ENCODE data around the gene CCND1. TPM values are rescaled to one million over a fixed set of nuclear protein-coding genes. Genes with fewer than 3 reads are reported as not detected.

Gene CCND1
- total RNA-seq, 1 experiment from 2014 or later: 372 TPM

- no CpG with 5 or more reads among the region's 5 CpGs for WGBS (ENCODE audit: extremely low coverage, insufficient read length, low lambda C conversion rate)
- no peak overlapping the region for H3K56ac ChIP-seq (ENCODE audit: insufficient read length, low read depth, low read length)
Measured at GRCh38 chr11:69598147-69598546, 42.8 kb upstream of the CCND1 start.

More at GRCh38 chr11:69598147-69598546, 42.8 kb upstream of the CCND1 start:
- H3K79me2 ChIP-seq (ENCODE audit: insufficient read depth, low read length): no peaks in the 10 kb centered on the region
- no peak overlapping the region for H3K23ac ChIP-seq (ENCODE audit: insufficient read length, low read depth, low read length)
- H3K27me3 ChIP-seq (ENCODE audit: insufficient read depth, low read length): no peaks in the 10 kb centered on the region
- H3K9me3 ChIP-seq (ENCODE audit: control insufficient read depth, low read depth, low read length): no peaks in the 10 kb centered on the region
- H2BK5ac ChIP-seq (ENCODE audit: insufficient read length, low read length): no peak overlapping the region
- peaks cover 17% of the 10 kb centered on the region for H3K27me3 Mint-ChIP-seq (ENCODE audit: low read depth)
- no peak overlapping the region for H2BK120ac ChIP-seq (ENCODE audit: low read depth, low read length, poor library complexity, severe bottlenecking)
- no peak overlapping the region for H3K27ac Mint-ChIP-seq
- peak; percentile 39; the same call in 2 of the 3 replicates for TF ChIP-seq CTCF (conservative IDR thresholded peaks at IDR 0.05)
- no peaks in the 10 kb centered on the region for H3K23me2 ChIP-seq (ENCODE audit: insufficient read length, low read depth, low read length, poor library complexity, severe bottlenecking)
- H2AFZ ChIP-seq (ENCODE audit: low read length): no peak overlapping the region
- H3K4me2 ChIP-seq (ENCODE audit: insufficient read depth, insufficient read length, low read length): no peak overlapping the region
- H2BK12ac ChIP-seq (ENCODE audit: insufficient read length, low read depth, low read length): no peak overlapping the region
- H2BK20ac ChIP-seq (ENCODE audit: low read depth, low read length, poor library complexity, severe bottlenecking): no peak overlapping the region
- H3K4me1 ChIP-seq (ENCODE audit: insufficient read depth, low read length): peaks cover 2% of the 10 kb centered on the region; the same call in 1 of the 2 replicates
- H3K4ac ChIP-seq (ENCODE audit: low read depth, low read length): no peak overlapping the region
- H3K27ac ChIP-seq (ENCODE audit: insufficient read length, low read depth, low read length): no peak overlapping the region
- no peak for DNase-seq
- peaks cover 2 to 16% of the 10 kb centered on the region in 2 experiments; a peak in 3 of 5 replicates for H3K9me3 Mint-ChIP-seq
- no peak overlapping the region for H3K18ac ChIP-seq (ENCODE audit: insufficient read length, low read depth, low read length)
- H4K20me1 ChIP-seq (ENCODE audit: control insufficient read depth, insufficient read depth, insufficient read length): no peaks in the 10 kb centered on the region
- H3T11ph ChIP-seq (ENCODE audit: low read length): no peak overlapping the region
- no peak overlapping the region for H2AK5ac ChIP-seq (ENCODE audit: insufficient read length, low read length)
- no peak overlapping the region for H3K9ac ChIP-seq (ENCODE audit: extremely low read depth, insufficient read length, low read length)
- no peak overlapping the region for H4K8ac ChIP-seq (replicated peaks; ENCODE audit: insufficient read length, low read depth, low read length)
- no peak overlapping the region for H3K14ac ChIP-seq (ENCODE audit: insufficient read depth, low read length)
- peaks cover 12 to 15% of the 10 kb centered on the region in 2 experiments for H3K4me1 Mint-ChIP-seq
- H4K91ac ChIP-seq (ENCODE audit: insufficient read length, low read depth, low read length): no peak overlapping the region
- peaks cover 0 to 18% (median 2%) of the 10 kb centered on the region in 3 experiments; a peak in 4 of 7 replicates for H3K36me3 Mint-ChIP-seq (ENCODE audit: insufficient read depth in 1 of 3, low read depth in 3 of 3)
- no peak overlapping the region for H3K4me3 Mint-ChIP-seq
- H3K79me1 ChIP-seq (ENCODE audit: insufficient read depth, low read depth, low read length, poor library complexity, severe bottlenecking): no peaks in the 10 kb centered on the region
- H4K5ac ChIP-seq (ENCODE audit: insufficient read length, low read depth, low read length): no peak overlapping the region
- no peak overlapping the region for H2BK15ac ChIP-seq (ENCODE audit: low read depth, low read length)
